Mesodermal cell (in vitro differentiated cells): Measurements from ENCODE around the gene ARHGEF11. TPM values are rescaled to one million over a fixed set of nuclear protein-coding genes. Genes with fewer than 3 reads are reported as not detected.
A peak's percentile ranks its signal among the peaks of the same experiment; 100 is the strongest.

Experiments
- H3K27ac ChIP-seq: 2 replicates; pipeline ENCODE4 v1.7.0; 2013; ENCODE audit warnings: mild to moderate bottlenecking, low read depth, low read length, moderate library complexity; ENCODE audit not compliant: severe bottlenecking
- H3K36me3 ChIP-seq: 2 replicates; pipeline ENCODE4 v1.7.1; 2013; ENCODE audit warnings: mild to moderate bottlenecking, low read length, moderate library complexity; ENCODE audit not compliant: control insufficient read depth, insufficient read depth
- H3K4me1 ChIP-seq: one replicate; pipeline ENCODE4 v1.7.1; 2013; ENCODE audit warnings: mild to moderate bottlenecking, low read length; ENCODE audit not compliant: insufficient read depth, control insufficient read depth, poor library complexity, severe bottlenecking
- H3K4me3 ChIP-seq: 2 replicates; pipeline ENCODE4 v1.7.0; 2013; ENCODE audit warnings: low read length, control low read depth, mild to moderate bottlenecking; ENCODE audit not compliant: insufficient read depth, poor library complexity, severe bottlenecking; ENCODE audit errors: extremely low read depth
- H3K9me3 ChIP-seq: 2 replicates; pipeline ENCODE4 v1.7.1; 2013; ENCODE audit warnings: mild to moderate bottlenecking, low read length, moderate library complexity; ENCODE audit not compliant: control insufficient read depth
- WGBS, 2 experiments: methylation state at CpG; one replicate each; pipeline ENCODE4 v1.1.5; 2013; ENCODE audit warnings: missing lambda C conversion rate in 2 of 2; ENCODE audit not compliant: insufficient coverage in 2 of 2; 5-methylcytosine and 5-hydroxymethylcytosine counted together
- polyA plus RNA-seq, 2 experiments: library from polyadenylated mRNA; stranded (reverse); fragments of 50-300 nt; gene quantifications; one replicate each; pipeline ENCODE4 v1.2.3, GENCODE V29; 2013

The ARHGEF11 gene
- polyA plus RNA-seq (2013, experiment 1 of 2): 25.1 TPM
- 19.9 TPM for polyA plus RNA-seq (2013, experiment 2 of 2)

GRCh38 chr1:157045250-157046218 is at the start of gene ARHGEF11:
TSS of gene ARHGEF11 (minus strand) at chr1:157045742. CDS start at chr1:157044330, 1,412 bp downstream.
- whole genome bisulfite sequencing, 2 experiments: 0% methylated on average over 45 to 93 of the region's 120 CpGs
- Histone ChIP-seq H3K36me3 (peaks cover 14% of the 10 kb centered on the region), H3K4me3 (peak within 1 kb of the TSS; percentile 60), H3K9me3 (no peaks in the 10 kb centered on the region), H3K27ac (peak within 1 kb of the TSS; percentile 92), H3K4me1 (peaks cover 12% of the 10 kb centered on the region)

- peaks cover 5% of the 10 kb centered on the region for H3K4me1 ChIP-seq
- no peak overlapping the region for H3K27ac ChIP-seq
- H3K36me3 ChIP-seq: no peaks in the 10 kb centered on the region
- 80% methylated on average over 2 of the region's 4 CpGs; no CpG with 5 or more reads in 1 of the 2 experiments for WGBS, 2 experiments
- no peak overlapping the region for H3K4me3 ChIP-seq
- H3K9me3 ChIP-seq: no peaks in the 10 kb centered on the region
Measured at GRCh38 chr1:157095091-157095490, 49.5 kb upstream of the ARHGEF11 start.

- 90 to 95% methylated on average over 4 to 6 of the region's 8 CpGs for WGBS, 2 experiments
- Histone ChIP-seq H3K4me1 (peaks cover 5% of the 10 kb centered on the region), H3K4me3 (no peak overlapping the region), H3K36me3 (no peaks in the 10 kb centered on the region), H3K27ac (no peak overlapping the region), H3K9me3 (no peaks in the 10 kb centered on the region)
Measured at GRCh38 chr1:157092831-157093230, 47.3 kb upstream of the ARHGEF11 start.

GRCh38 chr1:157091668-157092273 is 46.2 kb upstream of the ARHGEF11 start:
- H3K27ac ChIP-seq: no peak overlapping the region
- no peaks in the 10 kb centered on the region for H3K9me3 ChIP-seq
- 17 to 79% methylated on average over 1 to 4 of the region's 4 CpGs for WGBS, 2 experiments
- no peaks in the 10 kb centered on the region for H3K36me3 ChIP-seq
- H3K4me3 ChIP-seq: no peak overlapping the region
- H3K4me1 ChIP-seq: peaks cover 5% of the 10 kb centered on the region

GRCh38 chr1:157091186-157091585 is 45.6 kb upstream of the ARHGEF11 start:
- no peak overlapping the region for H3K4me3 ChIP-seq
- H3K4me1 ChIP-seq: peaks cover 5% of the 10 kb centered on the region
- 97 to 98% methylated on average over 3 to 4 of the region's 4 CpGs for WGBS, 2 experiments
- no peaks in the 10 kb centered on the region for H3K9me3 ChIP-seq
- no peaks in the 10 kb centered on the region for H3K36me3 ChIP-seq
- H3K27ac ChIP-seq: no peak overlapping the region

- 93 to 100% methylated on average over 1 to 3 of the region's 3 CpGs for WGBS, 2 experiments
- Histone ChIP-seq H3K4me3 (no peak overlapping the region), H3K9me3 (no peaks in the 10 kb centered on the region), H3K27ac (no peak overlapping the region), H3K4me1 (peaks cover 5% of the 10 kb centered on the region), H3K36me3 (no peaks in the 10 kb centered on the region)
Measured at GRCh38 chr1:157090771-157091170, 45.2 kb upstream of the ARHGEF11 start.

GRCh38 chr1:157090196-157090647 is 44.7 kb upstream of the ARHGEF11 start:
- no peaks in the 10 kb centered on the region for H3K9me3 ChIP-seq
- no peaks in the 10 kb centered on the region for H3K36me3 ChIP-seq
- WGBS, 2 experiments: 30 to 42% methylated on average over 9 to 10 of the region's 10 CpGs
- no peak overlapping the region for H3K27ac ChIP-seq
- no peak overlapping the region for H3K4me3 ChIP-seq
- peaks cover 5% of the 10 kb centered on the region for H3K4me1 ChIP-seq

- Histone ChIP-seq H3K36me3 (no peaks in the 10 kb centered on the region), H3K4me3 (no peak overlapping the region), H3K9me3 (no peaks in the 10 kb centered on the region), H3K27ac (no peak overlapping the region), H3K4me1 (peaks cover 5% of the 10 kb centered on the region)
- 93 to 95% methylated on average over 7 to 8 of the region's 9 CpGs for WGBS, 2 experiments
Measured at GRCh38 chr1:157089789-157090188, 44.2 kb upstream of the ARHGEF11 start.

- H3K36me3 ChIP-seq: no peaks in the 10 kb centered on the region
- peaks cover 5% of the 10 kb centered on the region for H3K4me1 ChIP-seq
- no peak overlapping the region for H3K4me3 ChIP-seq
- H3K27ac ChIP-seq: no peak overlapping the region
- no peaks in the 10 kb centered on the region for H3K9me3 ChIP-seq
Measured at GRCh38 chr1:157088607-157089006, 43.1 kb upstream of the ARHGEF11 start.

- H3K36me3 ChIP-seq: no peaks in the 10 kb centered on the region
- no peaks in the 10 kb centered on the region for H3K9me3 ChIP-seq
- no peak overlapping the region for H3K27ac ChIP-seq
- WGBS, 2 experiments: 87 to 96% methylated on average over 4 to 5 of the region's 5 CpGs
- peaks cover 5% of the 10 kb centered on the region for H3K4me1 ChIP-seq
- H3K4me3 ChIP-seq: no peak overlapping the region
Measured at GRCh38 chr1:157087030-157087429, 41.5 kb upstream of the ARHGEF11 start.
